Measurements from ENCODE around the gene NCK2.

Gene NCK2

DNA sequence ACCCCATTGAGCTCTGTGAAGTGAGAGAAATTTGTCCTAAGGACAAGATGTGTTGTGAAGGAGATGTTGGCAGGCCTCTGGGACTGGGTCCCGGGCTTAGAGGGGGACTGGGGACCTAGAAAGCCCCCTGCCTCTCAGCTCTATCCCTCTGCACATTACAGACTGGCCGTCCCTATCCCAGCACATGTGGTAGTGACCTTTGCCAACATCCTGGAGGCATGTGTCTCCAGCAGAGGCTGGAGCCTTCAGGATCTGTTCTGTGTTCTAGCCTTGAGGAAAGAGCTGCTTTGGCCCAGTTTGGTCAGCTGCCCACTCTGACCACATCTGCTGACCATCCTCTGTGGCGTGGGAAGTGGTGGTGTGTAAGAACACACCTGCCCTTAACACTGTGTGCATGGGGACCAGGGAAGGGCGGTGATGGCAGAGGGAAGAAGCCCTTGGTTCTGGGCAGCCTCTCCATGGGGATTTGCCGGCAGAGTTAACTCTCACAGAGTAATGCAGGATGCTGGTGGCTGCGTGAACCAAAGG lies 33.4 kb downstream of the NCK2 start:
- no peak overlapping the region for H3K4me3 ChIP-seq (ENCODE audit: low read depth, low read length)
- TF ChIP-seq, protein P1, sequence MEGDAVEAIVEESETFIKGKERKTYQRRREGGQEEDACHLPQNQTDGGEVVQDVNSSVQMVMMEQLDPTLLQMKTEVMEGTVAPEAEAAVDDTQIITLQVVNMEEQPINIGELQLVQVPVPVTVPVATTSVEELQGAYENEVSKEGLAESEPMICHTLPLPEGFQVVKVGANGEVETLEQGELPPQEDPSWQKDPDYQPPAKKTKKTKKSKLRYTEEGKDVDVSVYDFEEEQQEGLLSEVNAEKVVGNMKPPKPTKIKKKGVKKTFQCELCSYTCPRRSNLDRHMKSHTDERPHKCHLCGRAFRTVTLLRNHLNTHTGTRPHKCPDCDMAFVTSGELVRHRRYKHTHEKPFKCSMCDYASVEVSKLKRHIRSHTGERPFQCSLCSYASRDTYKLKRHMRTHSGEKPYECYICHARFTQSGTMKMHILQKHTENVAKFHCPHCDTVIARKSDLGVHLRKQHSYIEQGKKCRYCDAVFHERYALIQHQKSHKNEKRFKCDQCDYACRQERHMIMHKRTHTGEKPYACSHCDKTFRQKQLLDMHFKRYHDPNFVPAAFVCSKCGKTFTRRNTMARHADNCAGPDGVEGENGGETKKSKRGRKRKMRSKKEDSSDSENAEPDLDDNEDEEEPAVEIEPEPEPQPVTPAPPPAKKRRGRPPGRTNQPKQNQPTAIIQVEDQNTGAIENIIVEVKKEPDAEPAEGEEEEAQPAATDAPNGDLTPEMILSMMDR (IDR thresholded peaks at IDR 0.05; ENCODE audit: low read depth, low read length, missing control alignments), result no peak
- no peak for DNase-seq (ENCODE audit: low read depth)

DNA sequence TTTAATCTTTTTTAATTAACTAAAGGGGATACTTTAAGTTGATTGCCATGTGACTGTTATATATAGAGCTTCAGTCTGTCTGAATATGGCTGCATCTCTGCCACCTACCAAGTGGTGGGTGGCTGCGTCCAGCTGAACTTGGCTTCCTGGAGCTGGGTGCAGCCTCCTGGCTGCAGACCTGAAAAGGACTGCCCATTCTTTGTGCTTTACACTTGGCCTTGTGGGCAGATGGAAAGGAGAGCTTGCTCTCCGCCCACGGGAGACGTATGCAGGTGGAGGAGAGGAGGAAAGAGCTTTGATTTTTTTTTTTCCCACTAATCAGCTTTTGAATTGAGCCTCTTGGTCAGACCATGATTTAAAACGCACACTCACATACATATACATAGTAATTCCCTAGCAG lies 34.7 kb downstream of the NCK2 start:
- no peak overlapping the region for H3K4me3 ChIP-seq (ENCODE audit: low read depth, low read length)
- no peak for DNase-seq (ENCODE audit: low read depth)
- TF ChIP-seq, protein P1 (IDR thresholded peaks at IDR 0.05; ENCODE audit: low read depth, low read length, missing control alignments), result no peak

DNA sequence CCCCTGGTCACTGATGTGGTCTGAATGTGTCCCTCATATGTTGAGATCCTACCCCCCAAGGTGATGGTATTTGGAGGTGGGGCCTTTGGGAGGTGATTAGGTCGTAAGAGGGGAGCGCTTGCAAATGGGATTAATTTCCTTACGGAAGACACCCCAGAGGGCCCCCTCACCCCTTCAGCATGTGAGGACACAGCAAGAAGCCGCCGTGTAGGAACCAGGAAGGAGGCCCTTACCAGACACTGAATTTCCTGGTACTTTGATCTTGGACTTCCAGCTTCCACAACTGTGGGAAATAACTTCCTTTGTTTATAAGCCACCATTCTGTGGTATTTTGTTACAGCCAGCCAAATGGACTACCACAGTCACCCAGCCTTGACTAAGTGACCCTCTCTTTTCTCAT lies 35.9 kb downstream of the NCK2 start:
- TF ChIP-seq, protein P1 (IDR thresholded peaks at IDR 0.05; ENCODE audit: low read depth, low read length, missing control alignments), result no peak
- no peak overlapping the region for H3K4me3 ChIP-seq (ENCODE audit: low read depth, low read length)

DNA sequence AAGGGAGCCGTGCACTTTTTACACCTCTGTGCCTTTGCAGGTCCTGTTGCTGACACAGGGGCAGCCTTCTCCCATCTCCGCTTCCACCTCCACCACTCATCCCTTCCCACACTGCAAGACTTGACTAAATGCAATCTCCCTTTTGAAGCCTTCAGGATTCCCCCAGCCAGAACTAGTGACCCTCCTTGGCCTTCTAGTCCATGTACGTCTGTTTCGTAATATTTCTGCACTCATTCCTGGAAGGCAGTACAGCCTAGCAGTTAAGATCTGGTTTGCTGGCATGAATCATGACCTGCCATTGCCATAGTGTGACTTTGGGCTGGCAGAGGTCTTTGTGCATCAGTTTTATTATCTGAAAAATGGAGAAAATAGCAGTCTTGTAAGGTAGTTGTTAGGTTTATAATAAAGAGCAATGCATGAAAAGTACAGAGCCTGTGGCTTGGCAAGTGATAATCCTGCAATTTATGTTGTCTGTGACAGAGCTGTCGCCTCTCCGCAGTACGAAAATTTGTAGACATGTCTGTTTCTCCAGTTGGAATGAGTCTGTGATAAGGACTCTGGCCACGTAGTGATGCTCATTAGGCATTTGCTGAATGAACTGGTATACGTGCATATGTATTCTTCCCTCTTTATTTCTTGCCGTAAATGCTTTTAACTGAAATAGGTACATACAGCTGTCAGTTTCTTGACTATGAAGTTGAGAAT lies 36.7 kb downstream of the NCK2 start:
- no peak for DNase-seq (ENCODE audit: low read depth)
- TF ChIP-seq, protein P1 (IDR thresholded peaks at IDR 0.05; ENCODE audit: low read depth, low read length, missing control alignments), result no peak
- H3K4me3 ChIP-seq (ENCODE audit: low read depth, low read length), result no peak overlapping the region

More for the DNA sequence above, 35.9 kb downstream of the NCK2 start:
- DNase-seq (ENCODE audit: low read depth), result no peak

DNA sequence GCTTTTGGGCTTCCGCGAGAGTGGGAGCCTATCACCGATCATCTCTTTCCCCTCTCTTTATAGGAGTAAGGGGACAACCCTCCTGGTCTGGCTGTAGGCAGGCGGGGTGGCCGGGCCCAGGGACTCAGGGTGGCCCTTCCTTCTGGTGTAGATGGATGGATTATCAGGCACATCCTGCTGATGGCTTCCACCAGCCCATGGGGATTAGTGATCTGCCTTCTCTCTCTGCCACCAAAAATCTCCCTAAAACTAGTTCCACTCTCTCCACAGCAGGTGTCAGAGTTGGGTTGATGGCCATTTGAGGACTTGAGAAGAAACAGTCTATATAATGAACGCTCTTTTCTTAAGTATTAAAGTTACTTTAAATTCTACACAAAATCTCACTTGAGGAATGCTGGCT lies 37.4 kb downstream of the NCK2 start:
- TF ChIP-seq, protein P1 (IDR thresholded peaks at IDR 0.05; ENCODE audit: low read depth, low read length, missing control alignments), result no peak
- no peak overlapping the region for H3K4me3 ChIP-seq (ENCODE audit: low read depth, low read length)
- DNase-seq (ENCODE audit: low read depth), result no peak

GRCh38 chr2:105782646-105783045 lies 37.9 kb downstream of the NCK2 start:
- TF ChIP-seq, protein P1 (IDR thresholded peaks at IDR 0.05; ENCODE audit: low read depth, low read length, missing control alignments), result no peak
- no peak for DNase-seq (ENCODE audit: low read depth)
- H3K4me3 ChIP-seq (ENCODE audit: low read depth, low read length), result no peak overlapping the region
